Activated gamma-delta T cell treated with Interleukin-2 at 50 U/mL for 16 hours (primary cell): ENCODE results near the gene SLC4A9.

ENCODE experiments used
- DNase-seq: peaks from one replicate; pipeline ENCODE4 v3.0.0-alpha.2; 2020

SLC4A9 gene

GRCh38 chr5:140362875-140363630 lies 3.1 kb downstream of the SLC4A9 start:
- DNase-seq, result peak; percentile 79

- no peak for DNase-seq
These were observed 3.9 kb downstream of the SLC4A9 start for GRCh38 chr5:140363631-140364471.

DNA sequence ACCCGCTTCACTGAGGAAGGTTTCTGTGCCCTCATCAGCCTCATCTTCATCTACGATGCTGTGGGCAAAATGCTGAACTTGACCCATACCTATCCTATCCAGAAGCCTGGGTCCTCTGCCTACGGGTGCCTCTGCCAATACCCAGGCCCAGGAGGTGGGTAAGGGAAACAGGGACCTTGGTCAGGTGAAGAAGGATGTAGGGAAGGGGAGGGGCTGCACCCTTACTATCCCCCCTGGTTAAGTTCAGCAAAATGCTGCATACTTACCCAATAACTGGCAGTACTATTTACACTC lies 4.4 kb downstream of the SLC4A9 start:
- no peak for DNase-seq

DNA sequence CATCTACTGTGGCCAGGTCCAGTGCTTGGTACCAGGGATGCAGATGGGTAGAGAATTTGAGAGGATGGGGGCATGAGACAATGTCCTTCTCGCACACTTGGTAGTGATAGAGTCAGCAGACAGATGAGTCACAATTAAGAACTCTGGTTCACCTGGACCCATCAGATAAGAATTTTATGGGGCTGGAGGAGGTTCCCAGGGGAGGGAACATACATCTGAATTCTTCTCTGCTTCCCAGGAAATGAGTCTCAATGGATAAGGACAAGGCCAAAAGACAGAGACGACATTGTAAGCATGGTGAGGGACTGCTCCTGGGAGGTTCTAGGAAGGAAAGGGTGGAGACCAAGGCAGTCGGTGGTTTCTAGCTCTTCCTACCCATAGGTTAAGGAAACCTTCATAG lies 5.3 kb downstream of the SLC4A9 start:
- no peak for DNase-seq

GRCh38 chr5:140365941-140366340 lies 5.9 kb downstream of the SLC4A9 start:
- no peak for DNase-seq

DNA sequence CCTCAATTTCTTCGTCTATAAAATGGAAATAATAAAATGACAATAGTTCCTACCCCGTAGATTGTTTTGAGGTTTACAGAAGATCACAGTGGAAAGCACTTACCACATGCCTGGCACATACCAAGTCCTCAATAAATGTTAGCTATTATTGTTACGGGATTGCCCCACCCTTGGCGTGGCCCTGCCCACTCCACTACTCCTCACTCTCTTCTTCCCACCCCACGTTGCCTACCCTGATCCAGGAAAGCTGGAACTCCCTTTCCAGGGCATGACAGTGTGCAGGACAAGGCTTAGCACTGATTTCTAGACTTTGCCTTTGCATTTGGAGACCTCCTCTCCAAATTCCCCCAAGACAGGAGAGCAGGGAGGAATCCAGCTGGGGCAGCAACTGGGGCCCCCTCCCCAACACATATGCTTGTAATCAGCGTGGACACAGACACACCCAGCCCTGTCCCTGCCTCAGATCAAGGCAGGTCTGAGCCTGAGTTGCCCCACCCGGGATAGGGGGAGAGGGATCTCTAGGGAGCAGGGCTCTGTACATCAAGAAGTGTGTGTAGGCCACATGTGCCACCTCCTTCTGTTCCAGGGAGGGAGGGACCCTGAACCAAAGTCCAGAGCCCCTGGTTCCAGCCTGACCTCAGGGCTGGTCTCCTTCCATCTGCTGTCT lies 6.7 kb downstream of the SLC4A9 start:
- DNase-seq, result no peak

DNA sequence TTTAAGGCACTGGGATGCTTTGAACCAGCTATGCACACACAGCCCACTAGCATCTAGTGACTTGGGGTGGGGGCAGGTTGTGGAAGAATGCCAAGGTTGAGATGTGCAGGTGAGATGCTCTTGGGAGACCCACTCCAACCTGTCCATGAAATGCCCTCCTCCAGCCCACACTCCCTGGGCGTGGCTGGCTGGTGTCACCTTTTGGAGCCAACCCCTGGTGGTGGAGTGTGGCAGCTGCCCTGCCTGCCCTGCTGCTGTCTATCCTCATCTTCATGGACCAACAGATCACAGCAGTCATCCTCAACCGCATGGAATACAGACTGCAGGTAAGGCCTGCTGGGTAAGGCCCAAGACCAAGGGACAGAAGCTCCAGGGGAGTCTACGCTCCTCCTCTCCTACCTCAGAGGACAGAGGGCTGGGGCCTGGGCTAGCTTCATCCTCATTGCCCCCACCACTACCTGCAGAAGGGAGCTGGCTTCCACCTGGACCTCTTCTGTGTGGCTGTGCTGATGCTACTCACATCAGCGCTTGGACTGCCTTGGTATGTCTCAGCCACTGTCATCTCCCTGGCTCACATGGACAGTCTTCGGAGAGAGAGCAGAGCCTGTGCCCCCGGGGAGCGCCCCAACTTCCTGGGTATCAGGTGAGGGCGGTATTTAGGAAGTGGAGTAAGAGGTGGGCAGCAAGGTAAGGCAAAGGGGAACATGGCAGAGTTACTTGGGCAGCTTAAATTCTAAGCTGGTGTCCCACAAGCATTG lies 7.4 kb downstream of the SLC4A9 start:
- no peak for DNase-seq

DNA sequence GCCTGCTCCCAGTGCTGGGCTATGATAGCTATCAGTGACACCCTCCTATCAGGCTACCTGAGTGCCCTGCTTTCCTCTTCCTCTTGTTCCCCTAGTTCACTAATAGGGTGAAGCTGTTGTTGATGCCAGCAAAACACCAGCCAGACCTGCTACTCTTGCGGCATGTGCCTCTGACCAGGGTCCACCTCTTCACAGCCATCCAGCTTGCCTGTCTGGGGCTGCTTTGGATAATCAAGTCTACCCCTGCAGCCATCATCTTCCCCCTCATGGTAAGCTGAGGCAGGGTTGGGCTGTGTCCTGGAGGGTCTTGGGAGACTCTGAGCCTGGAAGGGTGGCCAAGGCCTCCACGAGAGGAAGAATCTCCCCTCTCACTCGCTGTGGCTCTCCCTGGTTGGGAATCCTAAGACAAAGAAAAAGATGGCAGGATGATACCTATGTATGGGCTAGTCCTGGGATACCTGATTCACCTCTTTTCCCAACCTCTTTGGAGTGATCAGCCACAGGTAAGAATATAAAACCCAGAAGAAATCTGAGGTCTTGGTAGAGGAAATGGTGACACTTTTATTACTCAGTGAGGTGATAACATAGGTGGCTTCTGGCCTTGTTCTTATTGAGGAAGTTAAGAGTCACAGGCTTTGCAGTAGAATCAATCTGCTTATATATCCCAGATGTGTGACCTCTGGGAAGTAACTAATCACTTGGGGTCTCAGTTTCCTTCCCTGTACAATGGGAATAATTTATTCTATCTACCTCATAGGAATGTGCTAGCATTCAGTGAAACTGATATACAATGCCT lies 11.6 kb downstream of the SLC4A9 start:
- no peak for DNase-seq

- DNase-seq, result peak; percentile 27
These were observed 13.0 kb downstream of the SLC4A9 start for GRCh38 chr5:140372971-140373487.

DNA sequence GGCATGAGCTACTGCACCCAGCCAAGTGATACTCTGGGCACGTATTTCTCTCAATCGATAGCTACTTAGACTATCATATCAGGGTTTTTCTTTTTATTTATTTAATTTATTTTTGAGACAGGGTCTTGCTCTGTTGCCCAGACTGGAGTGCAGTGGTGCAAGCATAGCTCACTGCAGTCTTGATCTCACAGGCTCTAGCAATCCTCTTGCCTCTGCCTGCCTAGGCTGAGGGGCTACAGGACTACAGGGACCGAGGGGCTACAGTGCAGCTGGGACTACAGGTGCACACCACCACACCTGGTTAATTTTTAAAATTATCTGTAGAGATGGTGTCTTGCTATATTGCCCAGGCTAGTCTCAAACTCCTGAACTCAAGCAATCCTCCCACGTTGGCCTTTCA lies 21.4 kb downstream of the SLC4A9 start:
- DNase-seq, result no peak

- DNase-seq, result no peak
These were observed 22.0 kb downstream of the SLC4A9 start for GRCh38 chr5:140381972-140382371.

GRCh38 chr5:140382866-140383265 lies 22.9 kb downstream of the SLC4A9 start:
- no peak for DNase-seq

GRCh38 chr5:140383300-140383699 lies 23.3 kb downstream of the SLC4A9 start:
- no peak for DNase-seq

DNA sequence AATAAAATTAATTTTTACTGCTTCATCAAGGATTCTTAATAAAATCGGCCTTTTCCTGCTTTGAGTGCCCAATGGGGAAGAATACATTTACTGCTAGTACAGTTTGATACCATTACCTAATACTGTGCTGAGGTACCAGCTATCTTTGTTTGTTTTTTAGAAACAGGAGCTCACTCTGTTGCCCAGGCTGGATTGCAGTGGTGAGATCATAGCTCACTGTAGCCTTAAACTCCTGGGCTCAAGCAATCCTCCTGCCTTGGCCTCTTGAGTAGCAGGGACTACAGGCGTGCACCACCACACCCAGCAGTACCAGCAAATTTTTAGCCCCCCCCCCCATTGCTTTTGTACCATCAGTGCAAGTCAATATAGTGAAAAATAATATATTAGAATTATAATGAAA lies 28.1 kb downstream of the SLC4A9 start:
- DNase-seq, result no peak

GRCh38 chr5:140391312-140391711 lies 31.3 kb downstream of the SLC4A9 start:
- DNase-seq, result no peak

DNA sequence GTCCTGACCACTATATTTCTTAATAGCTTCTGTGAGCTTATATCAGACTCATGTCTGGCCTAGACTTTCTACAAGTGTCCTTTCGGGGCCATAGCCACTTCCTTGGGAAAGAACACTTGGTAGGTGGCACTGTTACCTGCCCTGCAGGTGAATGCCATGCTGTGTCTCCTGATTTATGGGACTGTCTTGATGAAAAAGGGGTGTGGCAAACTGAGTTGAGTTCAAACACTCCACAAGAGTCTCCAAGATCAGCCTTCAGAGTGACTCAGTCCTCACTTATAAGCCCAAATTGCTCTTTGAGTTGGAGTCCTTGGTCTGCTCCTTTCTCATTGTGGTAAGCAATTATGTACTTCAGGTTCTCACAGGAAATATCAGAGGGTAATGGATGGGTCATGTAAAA lies 31.7 kb downstream of the SLC4A9 start:
- no peak for DNase-seq

DNA sequence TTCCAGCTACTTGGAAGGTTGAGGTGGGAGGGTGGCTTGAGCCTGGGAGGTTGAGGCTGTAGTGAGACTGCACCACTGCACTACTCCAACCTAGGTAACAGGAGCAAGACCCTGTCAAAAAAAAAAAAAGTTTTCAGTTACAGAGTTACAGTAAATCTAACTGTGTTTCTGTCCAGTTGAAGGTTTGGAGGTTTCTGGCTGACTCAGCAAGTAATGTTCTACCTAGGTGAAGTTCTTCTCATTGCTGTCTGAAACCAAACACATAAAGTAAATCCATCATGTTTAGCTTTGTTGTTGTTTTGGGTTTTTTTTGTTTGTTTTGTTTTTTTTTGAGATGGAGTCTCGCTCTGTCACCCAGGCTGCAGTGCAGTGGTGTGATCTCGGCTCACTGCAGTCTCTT lies 33.7 kb downstream of the SLC4A9 start:
- DNase-seq, result no peak

GRCh38 chr5:140398379-140398811 lies 38.4 kb downstream of the SLC4A9 start:
- no peak for DNase-seq

GRCh38 chr5:140399979-140400729 lies 40.2 kb downstream of the SLC4A9 start:
- no peak for DNase-seq

- DNase-seq, result peak; percentile 82
These were observed 40.9 kb downstream of the SLC4A9 start for GRCh38 chr5:140400730-140401361.
